GM21786 (cell line): ENCODE measurements around the gene ZKSCAN7.
"Not testable (repeated sequence)": the region's sequence is repeated elsewhere in the genome, so short reads cannot be mapped to it uniquely, and the experiment has no call there.

Source experiments
- ATAC-seq: cut with Tn5 transposase; IDR thresholded peaks from one replicate; pipeline ENCODE4 v1.9.1; 2021; ENCODE audit not compliant: unreplicated experiment

The ZKSCAN7 gene

GRCh38 chr3:44554626-44555592 is at the start of gene ZKSCAN7:
TSS of gene ZKSCAN7 (plus strand) at chr3:44555193. CDS start at chr3:44557048, 1,855 bp downstream.
- peak; percentile 62 for ATAC-seq

- no peak for ATAC-seq
Observed at GRCh38 chr3:44506556-44506955, 48.4 kb upstream of the ZKSCAN7 start.

GRCh38 chr3:44506961-44507360 is 48.0 kb upstream of the ZKSCAN7 start:
- no peak for ATAC-seq

GRCh38 chr3:44509393-44509921 is 45.5 kb upstream of the ZKSCAN7 start:
- ATAC-seq, result peak; percentile 15

GRCh38 chr3:44510000-44510368 is 45.0 kb upstream of the ZKSCAN7 start:
- ATAC-seq, result peak; percentile 43

GRCh38 chr3:44511238-44511566 is 43.8 kb upstream of the ZKSCAN7 start:
- ATAC-seq, result no peak

GRCh38 chr3:44513513-44513912 is 41.5 kb upstream of the ZKSCAN7 start:
- no peak for ATAC-seq

- ATAC-seq, result no peak
Observed at GRCh38 chr3:44516230-44516629, 38.8 kb upstream of the ZKSCAN7 start.

- no peak for ATAC-seq
Observed at GRCh38 chr3:44518782-44519156, 36.2 kb upstream of the ZKSCAN7 start.

- no peak for ATAC-seq
Observed at GRCh38 chr3:44521721-44522120, 33.3 kb upstream of the ZKSCAN7 start.

- no peak for ATAC-seq
Observed at GRCh38 chr3:44522494-44522933, 32.5 kb upstream of the ZKSCAN7 start.

GRCh38 chr3:44525060-44525459 is 29.9 kb upstream of the ZKSCAN7 start:
- no peak for ATAC-seq

GRCh38 chr3:44529927-44530326 is 25.1 kb upstream of the ZKSCAN7 start:
- no peak for ATAC-seq

GRCh38 chr3:44530911-44531310 is 24.1 kb upstream of the ZKSCAN7 start:
- no peak for ATAC-seq

- not testable (repeated sequence) for ATAC-seq
Observed at GRCh38 chr3:44534659-44535058, 20.3 kb upstream of the ZKSCAN7 start.

GRCh38 chr3:44535364-44535763 is 19.6 kb upstream of the ZKSCAN7 start:
- ATAC-seq, result no peak

- not testable (repeated sequence) for ATAC-seq
Observed at GRCh38 chr3:44544811-44545210, 10.2 kb upstream of the ZKSCAN7 start.

GRCh38 chr3:44555723-44556122 is 730 bp downstream of the ZKSCAN7 start:
- ATAC-seq, result no peak

GRCh38 chr3:44557074-44557473 is 2.1 kb downstream of the ZKSCAN7 start:
- ATAC-seq, result no peak

- ATAC-seq, result no peak
Observed at GRCh38 chr3:44561076-44561475, 6.1 kb downstream of the ZKSCAN7 start.

- no peak for ATAC-seq
Observed at GRCh38 chr3:44562147-44562546, 7.2 kb downstream of the ZKSCAN7 start.

GRCh38 chr3:44568561-44568960 is 13.6 kb downstream of the ZKSCAN7 start:
- ATAC-seq, result no peak
